ENCODE data around the gene LRMDA.

LRMDA gene

DNA sequence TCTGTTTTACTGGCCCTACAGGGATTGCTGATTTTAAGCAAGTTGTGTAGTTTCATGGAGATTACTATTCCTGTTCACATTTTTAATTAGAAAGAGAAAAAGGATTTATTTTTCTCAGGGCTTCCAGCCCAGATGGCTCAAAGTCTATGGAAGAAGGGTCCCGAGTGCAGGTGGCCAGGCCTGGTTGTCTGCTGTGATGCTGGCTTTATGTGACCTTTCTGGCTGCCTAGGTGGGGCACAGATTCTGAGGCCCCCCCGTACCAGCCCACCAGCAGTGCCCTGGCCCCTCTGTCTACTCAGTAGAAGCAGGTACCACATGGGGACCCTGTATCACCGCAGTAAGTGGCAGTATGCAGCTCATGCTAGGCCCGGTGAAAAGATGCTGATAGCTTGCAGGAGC is 426.5 kb downstream of the LRMDA start:
- DNase-seq = no peak

DNA sequence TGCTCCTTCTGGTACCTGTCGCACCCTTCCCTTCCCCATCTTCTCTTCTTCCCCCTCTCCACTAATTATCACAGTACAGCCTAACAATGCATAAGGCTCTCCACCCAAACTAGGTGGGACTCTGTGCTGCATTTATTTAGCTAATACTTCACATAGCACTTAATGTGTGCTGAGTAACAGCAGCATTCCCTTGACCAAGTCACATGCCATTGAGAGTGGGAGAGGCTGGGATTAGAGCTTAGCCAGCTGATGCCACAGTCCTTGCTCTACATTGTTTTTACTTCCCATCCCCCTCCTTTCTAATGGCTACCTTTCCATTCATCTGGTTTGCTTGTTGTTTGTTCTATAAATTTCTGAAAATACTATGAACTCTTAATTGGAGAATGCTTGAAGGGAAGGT is 426.9 kb downstream of the LRMDA start:
- DNase-seq = no peak

DNA sequence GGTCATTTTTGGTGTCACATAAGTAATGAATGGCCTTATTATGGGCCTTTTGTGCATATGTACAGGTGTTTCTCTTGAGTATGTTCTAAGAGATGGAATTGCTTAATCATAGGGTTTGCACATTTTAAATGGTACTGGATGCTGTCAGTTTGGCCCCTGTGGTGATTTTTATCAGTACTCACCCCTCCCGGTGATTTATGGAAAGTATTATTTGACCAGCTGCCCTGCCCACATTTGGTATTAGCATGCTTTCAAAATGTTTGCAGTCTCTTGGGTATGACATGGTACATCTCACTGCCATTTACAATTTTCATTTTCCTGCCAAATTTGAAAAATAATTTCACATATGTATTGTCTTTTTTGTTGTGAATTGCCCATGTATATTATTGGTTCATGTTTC is 427.7 kb downstream of the LRMDA start:
- DNase-seq = no peak

DNA sequence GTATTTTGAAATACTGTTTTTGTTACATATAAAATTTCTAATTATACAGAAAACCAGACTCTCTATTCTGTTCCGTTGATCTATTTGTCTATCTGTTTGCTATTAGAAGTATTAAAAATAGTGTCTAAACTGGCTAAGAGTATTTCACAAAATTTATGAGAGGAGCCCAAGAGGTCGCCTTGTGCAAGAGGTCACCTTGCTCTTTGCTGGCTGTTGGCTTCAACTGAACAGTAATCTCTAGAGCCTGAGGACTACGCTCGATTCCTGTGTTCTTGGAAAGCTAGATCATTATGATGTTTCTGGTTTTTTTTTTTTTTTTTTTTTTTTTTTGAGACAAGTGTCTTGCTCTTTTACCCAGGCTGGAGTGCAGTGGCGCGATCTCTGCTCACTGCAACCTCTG is 428.6 kb downstream of the LRMDA start:
- no peak for DNase-seq

DNA sequence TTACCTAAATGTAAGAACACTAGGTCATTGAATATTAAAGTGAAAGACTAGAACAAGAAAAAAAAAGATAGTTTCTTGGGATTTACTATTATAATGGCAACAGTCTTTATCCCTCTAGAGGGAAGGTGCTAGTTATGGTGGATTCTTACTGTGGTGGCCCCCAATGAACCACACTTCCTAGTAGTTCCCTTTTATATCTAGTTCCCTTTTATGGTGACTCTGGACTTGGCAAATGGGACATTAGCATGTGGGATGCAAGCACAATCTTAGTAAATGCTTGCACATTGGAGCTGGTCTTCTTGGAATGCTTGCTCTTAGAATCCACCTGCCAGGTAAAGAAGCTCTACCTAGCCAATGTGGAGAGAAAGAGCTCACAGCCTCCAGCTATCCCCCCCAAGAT is 430.2 kb downstream of the LRMDA start:
- no peak for DNase-seq

DNA sequence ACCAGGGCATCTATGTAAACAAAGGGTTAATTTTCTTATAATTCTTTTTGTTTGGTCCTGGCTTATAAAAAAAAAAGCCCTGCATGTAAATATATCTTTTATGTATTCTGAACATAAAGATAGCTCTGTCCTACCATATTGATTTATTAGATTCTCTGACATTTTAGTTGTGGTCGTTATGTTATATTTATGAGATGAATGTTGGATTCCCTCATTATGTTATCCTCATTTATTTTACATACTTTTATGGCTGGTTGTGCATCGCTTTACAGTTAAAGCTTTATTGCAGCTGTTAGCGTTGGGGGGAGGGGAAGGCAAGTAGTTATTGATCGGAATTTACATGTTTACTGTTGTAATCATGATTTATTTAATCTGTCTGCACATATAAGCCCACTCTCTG is 431.5 kb downstream of the LRMDA start:
- no peak for DNase-seq

DNA sequence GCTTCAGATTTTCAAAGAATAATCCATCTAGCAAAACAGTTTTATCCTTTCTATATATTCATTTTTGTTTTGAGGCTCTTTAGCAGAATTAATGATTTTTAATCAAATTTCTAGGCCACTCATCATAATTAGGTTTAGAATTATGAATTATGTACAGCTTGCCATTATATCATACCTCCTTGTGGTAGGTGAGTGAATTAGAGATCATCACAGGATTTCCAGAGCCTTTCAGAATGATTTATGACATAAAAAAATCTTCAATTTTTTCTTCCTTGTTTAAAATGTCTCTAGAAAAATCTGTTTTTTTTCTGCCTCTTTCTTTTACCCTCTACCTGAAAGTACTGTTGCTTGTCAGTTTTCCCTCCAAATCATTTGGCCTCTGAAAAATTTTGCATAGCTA is 433.3 kb downstream of the LRMDA start:
- DNase-seq = no peak

DNA sequence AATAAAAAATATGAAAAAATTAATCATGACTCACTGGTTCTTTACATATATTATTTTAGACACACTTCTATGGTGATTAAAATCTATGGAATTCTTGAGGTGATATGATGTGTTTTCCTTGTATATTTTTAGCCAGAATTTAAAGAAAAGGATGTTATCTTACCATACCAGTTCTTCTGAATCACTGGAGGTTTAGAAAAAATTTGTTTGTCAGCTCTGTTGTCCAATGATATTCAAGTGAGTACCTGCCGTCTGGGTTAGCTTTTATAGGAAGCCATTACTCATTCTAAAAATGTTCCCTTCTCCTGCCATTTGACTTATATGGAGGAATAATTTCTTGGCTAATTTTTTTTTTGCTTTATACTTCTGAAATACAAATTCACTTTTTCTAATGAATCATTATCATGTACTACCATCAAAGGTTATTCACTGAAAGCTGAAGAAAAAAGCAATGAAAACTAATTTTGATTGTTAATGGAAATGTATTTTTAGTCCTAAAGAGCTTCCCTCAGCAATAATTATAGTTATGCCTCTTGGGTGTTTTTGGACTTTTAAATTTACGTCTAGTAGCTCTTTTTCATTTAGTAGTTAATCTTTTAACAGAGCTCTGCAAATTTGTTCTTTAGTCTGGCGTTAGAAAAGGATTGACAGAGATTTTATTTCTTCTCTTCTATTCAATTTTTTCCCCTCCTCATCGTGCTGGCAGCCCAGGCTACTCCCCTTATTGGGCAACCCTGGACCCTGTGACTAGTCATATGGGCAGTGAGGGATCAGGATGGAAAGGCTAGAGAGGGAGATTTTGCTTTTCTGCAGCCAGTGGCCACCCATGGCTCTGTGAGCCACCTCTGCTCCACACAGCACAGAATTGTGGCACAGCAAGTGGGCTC is 434.2 kb downstream of the LRMDA start:
- DNase-seq = no peak

DNA sequence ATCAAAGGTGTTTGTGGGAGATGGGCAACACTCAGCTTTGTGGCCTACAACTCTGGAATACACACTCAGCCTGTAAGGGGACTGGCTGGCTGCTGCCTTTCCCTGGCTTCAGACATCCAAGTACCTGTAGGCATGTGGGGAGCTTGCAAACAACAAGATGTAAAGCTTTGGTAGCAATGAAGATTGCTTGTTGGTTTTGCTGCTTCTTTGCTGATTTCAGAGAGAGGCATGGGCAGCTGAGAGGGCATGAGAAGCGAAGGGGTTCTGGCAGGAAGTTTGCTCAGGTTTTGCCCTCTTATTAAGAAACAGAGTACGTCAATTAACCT is 434.8 kb downstream of the LRMDA start:
- DNase-seq = no peak

DNA sequence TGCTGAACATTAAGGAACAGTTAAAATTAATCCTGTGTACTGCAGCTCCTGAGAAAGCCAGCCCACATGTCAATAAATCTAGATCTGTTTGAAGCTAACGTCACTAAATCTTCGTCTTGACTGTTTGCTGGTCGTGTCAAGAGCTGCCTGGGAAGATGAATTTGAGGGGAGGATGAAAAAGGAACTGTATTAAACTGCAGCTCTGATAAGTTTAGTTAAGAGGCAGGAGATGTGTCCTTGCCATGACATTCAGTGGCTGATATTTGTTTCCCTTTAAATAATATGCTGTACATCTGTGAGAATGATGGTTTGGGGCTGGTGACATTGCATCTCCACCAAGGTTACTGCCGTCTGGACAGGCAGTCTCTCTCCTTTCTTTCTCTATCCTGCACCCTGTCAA is 435.3 kb downstream of the LRMDA start:
- DNase-seq = no peak

DNA sequence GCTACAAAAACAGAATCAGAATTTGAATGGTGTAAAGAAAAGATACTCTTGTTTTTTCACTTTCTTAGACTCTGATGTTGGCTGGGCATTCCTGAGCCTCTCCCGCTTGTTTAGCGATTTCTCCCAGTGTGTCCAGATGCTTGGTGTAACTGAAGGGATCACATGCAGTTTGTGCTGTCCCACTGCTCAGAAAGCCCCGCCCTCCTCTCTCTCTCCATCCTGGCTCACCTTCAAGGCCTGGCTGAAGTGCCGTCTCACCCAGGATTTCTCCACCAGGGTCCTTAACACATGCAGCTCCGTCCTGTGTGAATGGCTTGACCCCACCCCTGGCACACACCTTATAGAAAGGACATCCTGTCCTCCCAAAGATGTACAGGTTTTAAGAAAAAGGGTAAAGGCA is 437.1 kb downstream of the LRMDA start:
- no peak for DNase-seq

DNA sequence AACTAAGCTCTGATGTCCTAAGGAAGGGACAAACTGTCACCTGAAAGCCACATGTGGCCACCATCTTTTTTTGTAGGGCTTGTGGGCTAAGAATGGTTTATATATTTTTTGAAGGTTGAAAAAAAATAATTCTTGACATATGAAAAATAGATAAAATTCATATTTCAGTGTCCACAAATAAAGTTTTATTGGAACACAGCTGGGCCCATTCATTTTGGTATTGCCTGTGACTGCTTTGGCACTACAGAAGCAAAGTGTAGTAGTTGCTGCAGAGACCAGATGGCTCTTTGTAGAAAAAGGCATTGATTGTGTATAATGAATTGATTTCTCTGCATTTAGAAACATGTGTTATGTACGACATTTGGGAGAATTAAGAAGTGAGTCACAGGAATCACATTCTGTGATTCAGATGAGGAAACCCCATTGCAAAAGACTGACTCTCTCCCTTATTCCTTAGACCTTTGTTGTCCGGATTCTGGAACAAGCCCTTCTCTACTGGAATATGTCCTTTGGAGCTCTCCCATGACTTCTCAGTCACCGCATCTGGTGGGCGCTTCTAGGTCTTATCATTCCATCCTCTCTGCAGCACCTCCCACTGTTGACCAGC is 438.7 kb downstream of the LRMDA start:
- no peak for DNase-seq

DNA sequence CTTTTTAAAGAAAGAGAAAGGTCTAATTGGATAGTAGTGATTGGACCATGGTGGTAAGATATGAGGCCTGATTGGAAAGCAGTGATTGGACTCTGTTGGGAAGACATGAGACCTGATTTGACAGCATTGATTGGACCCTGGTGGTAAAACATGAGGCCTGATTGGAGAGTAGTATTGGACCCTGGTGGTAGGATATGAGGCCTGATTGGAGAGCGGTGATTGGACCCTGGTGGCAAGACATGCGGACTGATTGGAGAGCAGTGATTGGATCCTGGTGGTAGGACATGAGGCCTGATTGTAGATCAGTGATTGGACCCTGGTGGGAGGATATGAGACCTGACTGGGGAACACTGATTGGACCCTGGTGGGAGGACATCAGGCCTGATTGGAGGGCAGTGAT is 444.3 kb downstream of the LRMDA start:
- DNase-seq = no peak

DNA sequence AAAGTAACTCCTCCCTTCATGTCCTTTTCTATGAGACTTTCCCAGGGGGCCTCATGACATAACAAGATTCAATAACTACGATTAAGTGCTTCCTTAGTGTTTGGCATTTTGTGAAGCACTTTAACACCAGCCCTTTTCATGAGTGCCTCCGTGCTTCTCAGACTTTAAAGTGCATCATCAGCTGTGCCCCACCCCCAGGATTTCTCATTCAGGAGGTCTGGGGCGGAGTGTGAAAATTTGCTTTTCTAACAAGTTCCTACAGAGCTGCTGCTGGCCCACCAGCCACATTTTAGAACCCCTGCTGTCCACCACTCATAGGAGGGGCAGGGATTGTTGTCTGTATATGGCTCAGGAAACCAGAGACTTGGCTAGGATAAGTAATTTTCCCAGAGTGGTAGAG is 445.3 kb downstream of the LRMDA start:
- DNase-seq = no peak

DNA sequence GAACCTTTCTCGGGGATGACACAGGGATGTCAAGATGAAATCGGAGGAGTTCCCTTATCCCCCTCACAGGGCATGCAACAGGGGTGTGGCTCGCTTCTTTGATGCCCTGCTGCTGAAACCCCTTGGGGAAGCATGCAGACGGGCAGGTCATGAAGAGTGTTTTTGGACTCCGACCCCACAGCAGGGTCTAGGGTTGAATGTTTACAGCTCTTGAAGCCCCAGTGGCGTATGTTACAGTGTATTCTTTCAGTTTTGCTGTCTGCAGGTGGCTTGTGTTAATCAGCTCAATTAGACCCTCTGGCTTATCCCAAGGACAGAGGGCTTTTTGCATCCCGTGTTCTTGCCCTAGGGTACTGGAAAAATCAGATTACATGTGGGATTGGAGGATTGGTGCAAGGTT is 446.5 kb downstream of the LRMDA start:
- no peak for DNase-seq

DNA sequence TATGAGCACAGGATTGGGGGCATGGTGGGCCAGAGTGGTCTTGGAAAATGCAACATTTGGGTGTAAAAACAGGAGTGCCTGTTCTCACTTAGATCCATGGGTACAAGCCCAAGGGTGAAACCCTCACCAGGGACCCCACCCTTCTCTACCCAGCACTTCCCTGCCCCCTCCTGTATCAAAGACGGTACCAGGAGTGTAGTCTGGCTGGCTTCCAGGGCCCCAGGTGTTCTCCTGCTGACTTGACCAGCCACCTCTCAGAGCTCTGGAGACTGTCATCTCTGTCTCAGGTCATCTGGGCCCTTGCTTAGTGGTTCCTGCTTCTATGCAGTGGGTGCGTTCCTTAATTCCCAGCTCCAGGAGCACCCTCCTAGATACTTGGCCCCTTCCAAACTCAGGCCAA is 447.2 kb downstream of the LRMDA start:
- DNase-seq = no peak

DNA sequence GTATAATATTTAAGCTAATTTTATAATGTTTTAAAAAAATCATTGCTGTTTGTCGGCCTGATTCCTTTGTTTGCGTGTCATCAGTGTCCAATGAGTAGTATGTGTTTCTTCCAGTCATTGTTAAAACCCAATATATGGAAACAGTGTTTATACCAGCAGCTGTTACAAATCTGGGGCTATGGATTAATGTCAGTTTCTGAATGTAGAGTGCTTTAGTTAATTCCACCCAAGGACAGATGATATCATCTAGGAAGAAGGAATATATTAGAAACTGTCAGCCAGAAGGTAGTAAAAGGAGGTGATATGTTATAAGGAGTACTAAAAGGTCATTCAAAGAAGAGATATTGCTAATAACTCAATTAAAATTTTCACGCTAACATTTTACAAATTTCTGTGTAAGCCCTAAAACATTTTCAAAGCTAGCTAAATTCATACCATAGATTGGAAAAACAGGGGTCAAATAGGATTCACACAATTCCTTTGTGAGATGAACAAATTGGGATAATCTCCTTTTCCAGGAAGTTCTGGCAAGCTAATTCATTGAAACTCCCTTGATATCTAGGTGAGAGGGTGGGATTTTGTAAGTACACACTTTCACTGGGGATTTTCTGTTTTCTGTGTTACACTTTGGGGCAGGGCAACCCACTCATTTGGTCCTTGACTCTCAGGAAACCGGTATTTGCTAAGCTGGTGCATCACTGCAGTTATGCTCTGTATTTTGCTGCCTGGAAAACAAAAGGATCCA is 448.8 kb downstream of the LRMDA start:
- DNase-seq = no peak

DNA sequence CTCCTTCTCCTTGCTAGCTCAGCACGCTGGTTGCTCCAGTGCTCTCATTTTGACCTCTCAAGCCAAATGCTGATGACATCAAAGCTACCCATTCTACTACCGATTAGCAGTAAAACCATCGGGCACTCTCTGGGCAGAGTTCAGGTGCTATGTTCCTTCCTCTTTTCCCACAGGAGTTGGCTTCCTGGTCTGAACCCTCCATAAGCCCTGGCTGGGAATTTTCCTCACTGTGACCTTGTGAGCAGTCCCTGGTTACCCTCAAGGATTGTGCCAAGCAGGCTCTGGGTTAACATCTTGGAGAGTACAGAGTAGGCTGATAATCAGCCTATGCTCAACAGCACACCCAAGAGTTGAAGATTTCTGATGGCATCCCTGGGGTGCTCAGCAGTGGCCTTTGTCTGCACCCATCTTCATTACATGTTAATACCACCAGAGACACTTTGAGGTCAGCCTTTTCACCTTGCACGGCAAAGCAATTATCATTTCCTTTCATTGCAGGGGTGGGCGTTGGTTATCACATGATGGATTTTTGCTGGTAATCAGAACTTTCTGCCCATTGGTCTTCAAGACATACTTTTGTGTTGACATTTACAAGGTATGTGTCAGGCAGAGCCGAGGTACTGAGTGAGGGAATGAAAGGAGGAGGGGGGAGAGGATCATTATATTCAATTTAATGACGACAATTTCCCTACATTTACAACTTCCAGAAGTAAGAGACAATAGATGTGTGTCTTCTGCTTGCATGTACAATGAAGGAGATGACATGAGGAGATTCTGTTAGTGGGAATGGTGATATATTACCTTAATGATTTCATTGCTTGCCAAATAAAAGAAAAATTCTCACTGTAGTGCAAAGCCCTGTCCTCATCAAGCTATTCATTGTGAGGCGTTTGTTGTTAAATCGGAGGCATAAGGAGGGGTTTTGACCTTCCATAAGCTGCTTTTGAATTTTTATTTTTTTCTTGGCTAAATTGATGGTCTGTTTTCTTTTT is 452.0 kb downstream of the LRMDA start:
- DNase-seq = no peak

DNA sequence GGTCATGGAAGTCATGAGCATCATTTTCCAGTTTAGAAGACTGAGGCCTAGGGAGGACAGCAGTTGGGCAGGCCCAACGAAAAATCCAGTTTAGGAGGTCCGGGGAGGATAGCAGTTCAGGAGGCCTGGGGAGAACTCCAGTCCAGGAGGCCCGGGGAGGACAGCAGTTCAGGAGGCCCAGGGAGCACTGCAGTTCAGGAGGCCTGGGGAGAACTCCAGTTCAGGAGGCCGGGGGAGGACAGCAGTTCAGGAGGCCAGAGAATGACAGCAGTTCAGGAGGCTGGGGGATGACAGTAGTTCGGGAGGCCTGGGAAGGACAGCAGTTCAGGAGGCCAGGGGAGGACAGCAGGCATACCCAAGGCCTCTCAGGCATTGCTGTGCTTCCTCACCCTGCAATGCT is 453.4 kb downstream of the LRMDA start:
- no peak for DNase-seq

DNA sequence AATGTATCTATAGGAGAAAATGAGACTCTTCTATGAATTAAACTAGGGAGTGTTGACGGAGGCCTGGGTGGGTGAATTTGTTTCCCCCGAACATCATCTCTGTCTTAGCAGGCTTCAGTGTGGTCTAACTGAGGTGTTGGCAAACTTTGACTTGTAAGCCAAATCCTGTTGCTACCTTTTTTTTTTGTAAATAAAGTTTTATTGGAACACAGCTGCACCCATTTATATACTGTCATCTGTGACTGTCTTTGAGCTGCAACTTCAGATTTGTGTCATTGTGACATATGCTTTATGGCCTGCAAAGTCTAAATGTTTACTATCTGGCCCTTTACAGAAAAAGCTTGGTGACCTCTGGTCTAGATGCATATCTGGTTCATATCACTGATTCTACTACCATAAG is 455.9 kb downstream of the LRMDA start:
- DNase-seq = no peak

DNA sequence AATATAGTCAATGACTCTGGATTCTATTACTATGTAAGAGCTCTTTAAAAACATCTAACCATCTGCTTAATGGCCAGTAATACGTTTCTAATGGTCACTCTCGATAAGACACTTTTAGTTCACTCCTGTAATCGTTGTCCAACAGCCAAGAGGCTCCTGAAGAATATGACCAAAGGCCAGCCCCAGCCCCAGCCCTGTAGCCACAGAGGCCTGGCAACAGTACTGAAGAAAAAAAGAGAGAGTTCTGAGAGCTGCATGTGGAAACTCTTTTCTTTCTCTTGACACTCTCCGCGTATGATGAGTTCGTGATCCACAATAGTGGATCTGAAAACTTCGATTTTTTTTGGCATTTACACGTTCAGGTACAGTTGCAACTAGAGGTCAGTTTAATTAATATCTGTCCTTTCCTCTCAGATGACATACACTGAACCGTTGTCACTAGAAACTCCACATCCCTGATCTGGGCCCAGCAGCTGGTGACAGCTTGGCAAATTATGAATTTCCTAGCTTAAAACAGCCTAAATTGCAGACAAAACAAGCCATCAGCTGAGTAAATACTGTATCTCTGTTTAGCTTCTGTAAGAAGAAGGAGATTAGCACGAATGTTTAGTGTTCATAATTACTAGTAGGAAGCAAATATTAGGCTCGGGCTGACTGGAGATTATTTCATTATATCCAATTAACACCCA is 456.7 kb downstream of the LRMDA start:
- no peak for DNase-seq

DNA sequence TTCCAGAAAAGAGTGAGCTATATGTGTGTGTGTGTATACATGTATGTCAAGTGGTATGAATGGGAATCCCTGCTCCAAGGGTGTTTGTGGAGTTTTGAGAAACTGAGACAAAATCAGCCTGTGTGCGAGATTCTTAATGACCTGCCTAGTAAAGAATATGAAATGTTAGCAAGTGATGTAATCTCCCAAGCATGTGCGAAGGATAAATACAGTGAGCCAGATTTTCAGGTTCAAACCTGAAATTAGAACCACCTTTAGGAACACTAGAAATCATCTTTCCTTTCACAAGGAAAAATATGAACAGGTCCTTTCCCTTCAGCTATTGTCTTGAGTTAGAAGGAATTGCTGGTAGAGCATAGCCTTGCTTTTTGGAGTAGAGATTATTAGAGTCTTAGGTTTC is 457.6 kb downstream of the LRMDA start:
- no peak for DNase-seq

Measured in activated CD4-positive, alpha-beta T cell treated with anti-CD3 and anti-CD28 coated beads, Interleukin-2, Interleukin-6, amounts not matched to agents 100 ng/mL and 50 ng/mL, durations not matched to agents 16 hours and 8 hours (primary cell).